ENCODE measurements around the gene ABLIM2.

GRCh38 chr4:8032381-8032780 is 126.2 kb downstream of the ABLIM2 start:
- no peak for TF ChIP-seq EP300 (IDR thresholded peaks at IDR 0.05; ENCODE audit: borderline replicate concordance in 1 of 2, control insufficient read depth in 1 of 2, low read depth in 2 of 2, low read length in 2 of 2)
- no peak for TF ChIP-seq TAF1 (IDR thresholded peaks at IDR 0.05; ENCODE audit: borderline replicate concordance, low read depth, low read length)
